ENCODE results near the gene RFLNA. TPM values are rescaled to one million over a fixed set of nuclear protein-coding genes. Genes with fewer than 3 reads are reported as not detected.

The RFLNA gene
- total and polyA plus RNA-seq, 2 experiments from 2014 or later, result 57.8 to 67.8 TPM

DNA sequence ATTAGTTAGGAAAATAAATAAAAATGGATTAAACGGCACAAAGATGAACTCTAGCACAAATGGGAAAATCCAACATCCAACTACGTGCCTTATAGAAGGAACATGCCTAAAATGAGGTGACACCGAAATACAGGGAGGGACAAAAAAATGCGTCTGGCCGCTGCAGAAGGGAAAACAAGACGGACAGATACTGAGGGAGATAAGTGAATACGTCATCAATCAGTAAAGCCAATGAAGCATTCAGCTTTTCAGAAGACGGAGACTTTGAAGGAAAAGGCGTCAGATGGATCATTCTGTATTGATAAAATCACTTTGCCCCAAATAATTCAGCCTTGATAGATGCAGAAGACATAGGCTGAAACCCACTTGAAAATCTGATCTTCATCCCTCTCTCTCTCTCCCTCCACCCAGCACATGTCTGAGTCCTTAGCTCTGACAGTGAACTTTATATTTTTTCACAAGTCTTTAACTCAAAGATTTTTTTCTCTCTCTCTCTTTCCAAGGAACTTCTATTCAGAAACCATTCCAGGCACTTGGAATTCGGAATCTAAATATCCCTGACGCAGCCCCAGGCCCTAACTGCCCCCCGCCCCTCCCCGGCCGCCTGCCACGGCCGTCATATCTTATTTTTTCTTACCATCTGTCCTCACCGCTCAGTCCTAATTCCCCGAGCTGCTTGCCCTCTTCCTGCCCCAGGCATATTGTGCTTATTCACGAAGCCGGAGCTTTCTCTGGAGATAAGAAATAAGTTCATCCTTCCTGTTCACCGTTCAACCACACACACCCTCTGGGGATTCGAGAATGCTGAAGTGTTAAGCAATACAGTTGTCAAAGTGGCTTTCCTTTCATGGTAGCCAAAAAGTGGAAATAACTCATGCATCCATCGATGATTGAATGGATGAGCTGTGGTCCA is 35.5 kb upstream of the RFLNA start:
- no peaks in the 10 kb centered on the region for H3K36me3 ChIP-seq (replicated peaks; ENCODE audit: insufficient read depth, low read depth)
- H3K27me3 ChIP-seq, result no peaks in the 10 kb centered on the region
- WGBS (ENCODE audit: low lambda C conversion rate, missing lambda C conversion rate), result 56% methylated on average over 23 of the region's 23 CpGs
- H2AFZ ChIP-seq, result no peak overlapping the region
- H3K9me2 ChIP-seq (replicated peaks; ENCODE audit: insufficient read depth), result no peaks in the 10 kb centered on the region
- H3K9me3 ChIP-seq (ENCODE audit: low read depth), result no peaks in the 10 kb centered on the region
- H4K20me1 ChIP-seq (ENCODE audit: insufficient read depth, poor library complexity, severe bottlenecking), result no peaks in the 10 kb centered on the region
- no peak for TF ChIP-seq EZH2phosphoT487 (IDR thresholded peaks at IDR 0.05; ENCODE audit: low read depth, severe bottlenecking, unreplicated experiment)
- no peak for TF ChIP-seq EZH2 (IDR thresholded peaks at IDR 0.05; ENCODE audit: borderline replicate concordance)
- H3K4me3 ChIP-seq, result no peak overlapping the region
- H3K4me1 ChIP-seq (ENCODE audit: insufficient read depth), result peaks cover 6% of the 10 kb centered on the region
- H3K4me2 ChIP-seq, result peak overlapping the region; percentile 55
- no peak for DNase-seq (ENCODE audit: low spot score)
- no peaks in the 10 kb centered on the region for H3K79me2 ChIP-seq
- H3K27ac ChIP-seq, result no peak overlapping the region

- no peak overlapping the region for H3K4me3 ChIP-seq
- no peak for DNase-seq (ENCODE audit: low spot score)
- no peaks in the 10 kb centered on the region for H3K36me3 ChIP-seq (replicated peaks; ENCODE audit: insufficient read depth, low read depth)
- 89% methylated on average over 12 of the region's 12 CpGs for WGBS (ENCODE audit: low lambda C conversion rate, missing lambda C conversion rate)
- H4K20me1 ChIP-seq (ENCODE audit: insufficient read depth, poor library complexity, severe bottlenecking), result no peaks in the 10 kb centered on the region
- no peak for TF ChIP-seq EZH2phosphoT487 (IDR thresholded peaks at IDR 0.05; ENCODE audit: low read depth, severe bottlenecking, unreplicated experiment)
- TF ChIP-seq EZH2 (IDR thresholded peaks at IDR 0.05; ENCODE audit: borderline replicate concordance), result no peak
- TF ChIP-seq CTCF (IDR thresholded peaks at IDR 0.05; ENCODE audit: poor library complexity), result no peak
- no peak overlapping the region for H3K27ac ChIP-seq
- H3K4me1 ChIP-seq (ENCODE audit: insufficient read depth), result peaks cover 6% of the 10 kb centered on the region
- H3K4me2 ChIP-seq, result no peak overlapping the region
- no peaks in the 10 kb centered on the region for H3K9me3 ChIP-seq (ENCODE audit: low read depth)
- no peaks in the 10 kb centered on the region for H3K27me3 ChIP-seq
- H2AFZ ChIP-seq, result no peak overlapping the region
- no peaks in the 10 kb centered on the region for H3K9me2 ChIP-seq (replicated peaks; ENCODE audit: insufficient read depth)
- H3K79me2 ChIP-seq, result no peaks in the 10 kb centered on the region
Measured at GRCh38 chr12:124261885-124262284, 33.0 kb upstream of the RFLNA start.

- no peaks in the 10 kb centered on the region for H3K9me3 ChIP-seq (ENCODE audit: low read depth)
- H3K9me2 ChIP-seq (replicated peaks; ENCODE audit: insufficient read depth), result no peaks in the 10 kb centered on the region
- no peak overlapping the region for H3K4me3 ChIP-seq
- H3K79me2 ChIP-seq, result no peaks in the 10 kb centered on the region
- no peak overlapping the region for H3K27ac ChIP-seq
- no peaks in the 10 kb centered on the region for H3K27me3 ChIP-seq
- 97% methylated on average over 10 of the region's 10 CpGs for WGBS (ENCODE audit: low lambda C conversion rate, missing lambda C conversion rate)
- H3K36me3 ChIP-seq (replicated peaks; ENCODE audit: insufficient read depth, low read depth), result no peaks in the 10 kb centered on the region
- H3K4me2 ChIP-seq, result no peak overlapping the region
- H4K20me1 ChIP-seq (ENCODE audit: insufficient read depth, poor library complexity, severe bottlenecking), result no peaks in the 10 kb centered on the region
- no peak overlapping the region for H2AFZ ChIP-seq
- DNase-seq (ENCODE audit: low spot score), result no peak
- TF ChIP-seq EZH2phosphoT487 (IDR thresholded peaks at IDR 0.05; ENCODE audit: low read depth, severe bottlenecking, unreplicated experiment) (no peak), EZH2 (IDR thresholded peaks at IDR 0.05; ENCODE audit: borderline replicate concordance) (no peak), CTCF (IDR thresholded peaks at IDR 0.05; ENCODE audit: poor library complexity) (no peak)
- peaks cover 4% of the 10 kb centered on the region for H3K4me1 ChIP-seq (ENCODE audit: insufficient read depth)
Measured at GRCh38 chr12:124264089-124264795, 30.7 kb upstream of the RFLNA start.

DNA sequence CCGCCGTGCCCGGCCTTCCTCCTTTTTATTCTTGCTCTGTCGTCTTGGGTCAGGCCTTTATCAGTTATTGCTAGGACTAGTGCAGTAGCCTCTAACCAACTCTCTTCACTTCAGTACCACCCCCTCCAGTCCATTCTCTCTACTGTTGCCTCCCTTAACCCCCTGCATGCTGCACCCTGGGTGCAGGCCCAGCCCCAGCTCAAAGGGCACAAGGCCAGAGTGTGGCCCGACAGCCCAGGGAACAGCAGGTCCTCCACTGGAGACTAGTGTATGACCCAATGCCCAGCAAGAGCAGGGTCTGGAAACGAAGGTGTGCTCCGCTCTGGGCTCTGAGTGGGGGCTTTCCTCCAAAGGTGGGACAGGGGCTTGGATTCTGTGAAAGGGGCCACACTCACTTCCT is 30.0 kb upstream of the RFLNA start:
- no peak overlapping the region for H3K4me3 ChIP-seq
- no peaks in the 10 kb centered on the region for H3K36me3 ChIP-seq (replicated peaks; ENCODE audit: insufficient read depth, low read depth)
- no peaks in the 10 kb centered on the region for H4K20me1 ChIP-seq (ENCODE audit: insufficient read depth, poor library complexity, severe bottlenecking)
- no peaks in the 10 kb centered on the region for H3K9me2 ChIP-seq (replicated peaks; ENCODE audit: insufficient read depth)
- no peak overlapping the region for H2AFZ ChIP-seq
- WGBS (ENCODE audit: low lambda C conversion rate, missing lambda C conversion rate), result 88% methylated on average over 7 of the region's 7 CpGs
- H3K4me2 ChIP-seq, result no peak overlapping the region
- TF ChIP-seq EZH2phosphoT487 (IDR thresholded peaks at IDR 0.05; ENCODE audit: low read depth, severe bottlenecking, unreplicated experiment) (no peak), EZH2 (IDR thresholded peaks at IDR 0.05; ENCODE audit: borderline replicate concordance) (no peak), CTCF (IDR thresholded peaks at IDR 0.05; ENCODE audit: poor library complexity) (no peak)
- H3K9me3 ChIP-seq (ENCODE audit: low read depth), result no peaks in the 10 kb centered on the region
- no peak for DNase-seq (ENCODE audit: low spot score)
- H3K4me1 ChIP-seq (ENCODE audit: insufficient read depth), result no peaks in the 10 kb centered on the region
- no peaks in the 10 kb centered on the region for H3K27me3 ChIP-seq
- no peak overlapping the region for H3K27ac ChIP-seq
- no peaks in the 10 kb centered on the region for H3K79me2 ChIP-seq
